SU-DHL-6 (cell line): ENCODE data around the gene PHF14.

Source experiments
- H2AFZ ChIP-seq: fragments of 200-600 bp; sonication (generic); 2 replicates; pipeline ENCODE4 v1.6.1; 2014; ENCODE audit warnings: low read depth, mild to moderate bottlenecking, moderate library complexity, mixed read lengths, antibody characterized with exemption, low read length; ENCODE audit not compliant: severe bottlenecking
- H3F3A ChIP-seq: fragments of 200-600 bp; shearing (Covaris generic); 2 replicates; pipeline ENCODE4 v1.6.0; 2016; ENCODE audit warnings: antibody characterized with exemption, mild to moderate bottlenecking; ENCODE audit not compliant: insufficient read depth
- H3K27ac ChIP-seq: fragments of 200-600 bp; sonication (generic); 2 replicates; pipeline ENCODE4 v1.5.1; 2016; ENCODE audit warnings: low read depth, mild to moderate bottlenecking, low read length, moderate library complexity, mixed read lengths
- H3K27me3 ChIP-seq: fragments of 200-600 bp; sonication (generic), shearing (Covaris generic); 2 replicates; pipeline ENCODE4 v1.6.0; 2014; ENCODE audit warnings: mild to moderate bottlenecking, low read length
- H3K36me3 ChIP-seq: fragments of 200-600 bp; sonication (generic); 2 replicates; pipeline ENCODE4 v1.6.1; 2014; ENCODE audit warnings: mild to moderate bottlenecking, low read length, mixed read lengths
- H3K4me2 ChIP-seq: fragments of 300-600, 200-600 bp; shearing (Covaris generic), sonication (generic); 2 replicates; pipeline ENCODE4 v1.6.0; 2014; ENCODE audit warnings: low read length, low read depth, mild to moderate bottlenecking; ENCODE audit not compliant: poor library complexity, severe bottlenecking
- H3K4me3 ChIP-seq: fragments of 200-600 bp; sonication (generic); 2 replicates; pipeline ENCODE4 v1.5.1; 2014; ENCODE audit warnings: antibody characterized with exemption, low read length, mild to moderate bottlenecking, mixed read lengths; ENCODE audit not compliant: insufficient read depth, poor library complexity, severe bottlenecking
- H3K79me2 ChIP-seq: fragments of 200-600 bp; sonication (generic); 2 replicates; pipeline ENCODE4 v1.6.1; 2014; ENCODE audit warnings: mild to moderate bottlenecking, low read length, moderate library complexity; ENCODE audit not compliant: insufficient read depth
- H3K9ac ChIP-seq: fragments of 200-600 bp; sonication (generic); 2 replicates; pipeline ENCODE4 v1.7.0; 2014; ENCODE audit warnings: mild to moderate bottlenecking, low read length
- H3K9me2 ChIP-seq: fragments of 200-600 bp; sonication (generic); replicated peaks from 2 replicates; pipeline ENCODE4 v1.6.1; 2014; ENCODE audit warnings: low read length; ENCODE audit not compliant: insufficient read depth
- H3K9me3 ChIP-seq: fragments of 200-600 bp; sonication (generic); 2 replicates; pipeline ENCODE4 v1.6.1; 2014; ENCODE audit warnings: low read length, mixed read lengths; ENCODE audit not compliant: insufficient read depth
- H4K20me1 ChIP-seq: fragments of 200-600 bp; sonication (generic); 2 replicates; pipeline ENCODE4 v1.6.1; 2014; ENCODE audit warnings: low read depth, mild to moderate bottlenecking, antibody characterized with exemption, low read length, moderate library complexity, mixed read lengths
- EZH2phosphoT487 ChIP-seq: fragments of 200-600 bp; sonication (generic), shearing (Covaris generic); conservative IDR thresholded peaks from 2 replicates; pipeline ENCODE4 v1.6.1; 2018; ENCODE audit warnings: mild to moderate bottlenecking, antibody characterized with exemption, low read length, moderate library complexity, mixed read lengths
- TF ChIP-seq, protein P1 (sequence below): fragments of 200-600 bp; sonication (generic); IDR thresholded peaks from one replicate; pipeline ENCODE4 v1.5.1; 2017; ENCODE audit warnings: antibody characterized with exemption, mild to moderate bottlenecking, low read length, moderate library complexity; ENCODE audit not compliant: insufficient read depth, poor library complexity, severe bottlenecking

Gene PHF14

DNA sequence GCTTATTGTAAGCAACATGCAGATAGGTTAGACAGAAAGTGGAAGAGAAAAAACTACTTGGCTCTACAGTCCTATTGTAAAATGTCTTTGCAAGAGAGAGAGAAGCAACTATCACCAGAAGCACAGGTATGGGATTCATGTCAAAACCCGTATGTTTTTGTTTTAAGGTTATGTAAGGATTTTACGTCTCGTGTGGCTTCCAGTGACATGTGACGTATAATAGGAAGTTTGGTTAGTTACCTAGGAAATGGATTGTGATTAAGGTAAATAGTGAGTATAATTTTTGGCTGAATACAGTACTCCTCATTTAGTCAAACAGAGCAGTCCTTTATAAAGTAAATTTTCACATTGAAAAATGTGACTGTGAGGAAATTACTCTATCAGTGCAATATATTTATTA, 62.0 kb downstream of the PHF14 start:
- Histone ChIP-seq H3K9me2 (no peaks in the 10 kb centered on the region), H3F3A (no peaks in the 10 kb centered on the region), H3K79me2 (no peaks in the 10 kb centered on the region), H4K20me1 (no peaks in the 10 kb centered on the region), H3K9ac (no peak overlapping the region), H3K9me3 (no peaks in the 10 kb centered on the region), H3K4me2 (no peak overlapping the region), H3K27me3 (no peaks in the 10 kb centered on the region), H3K27ac (no peak overlapping the region), H2AFZ (no peak overlapping the region), H3K4me3 (no peak overlapping the region), H3K36me3 (peaks cover 57% of the 10 kb centered on the region)
- no peak for TF ChIP-seq EZH2phosphoT487
- TF ChIP-seq, protein P1, sequence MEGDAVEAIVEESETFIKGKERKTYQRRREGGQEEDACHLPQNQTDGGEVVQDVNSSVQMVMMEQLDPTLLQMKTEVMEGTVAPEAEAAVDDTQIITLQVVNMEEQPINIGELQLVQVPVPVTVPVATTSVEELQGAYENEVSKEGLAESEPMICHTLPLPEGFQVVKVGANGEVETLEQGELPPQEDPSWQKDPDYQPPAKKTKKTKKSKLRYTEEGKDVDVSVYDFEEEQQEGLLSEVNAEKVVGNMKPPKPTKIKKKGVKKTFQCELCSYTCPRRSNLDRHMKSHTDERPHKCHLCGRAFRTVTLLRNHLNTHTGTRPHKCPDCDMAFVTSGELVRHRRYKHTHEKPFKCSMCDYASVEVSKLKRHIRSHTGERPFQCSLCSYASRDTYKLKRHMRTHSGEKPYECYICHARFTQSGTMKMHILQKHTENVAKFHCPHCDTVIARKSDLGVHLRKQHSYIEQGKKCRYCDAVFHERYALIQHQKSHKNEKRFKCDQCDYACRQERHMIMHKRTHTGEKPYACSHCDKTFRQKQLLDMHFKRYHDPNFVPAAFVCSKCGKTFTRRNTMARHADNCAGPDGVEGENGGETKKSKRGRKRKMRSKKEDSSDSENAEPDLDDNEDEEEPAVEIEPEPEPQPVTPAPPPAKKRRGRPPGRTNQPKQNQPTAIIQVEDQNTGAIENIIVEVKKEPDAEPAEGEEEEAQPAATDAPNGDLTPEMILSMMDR, result no peak

DNA sequence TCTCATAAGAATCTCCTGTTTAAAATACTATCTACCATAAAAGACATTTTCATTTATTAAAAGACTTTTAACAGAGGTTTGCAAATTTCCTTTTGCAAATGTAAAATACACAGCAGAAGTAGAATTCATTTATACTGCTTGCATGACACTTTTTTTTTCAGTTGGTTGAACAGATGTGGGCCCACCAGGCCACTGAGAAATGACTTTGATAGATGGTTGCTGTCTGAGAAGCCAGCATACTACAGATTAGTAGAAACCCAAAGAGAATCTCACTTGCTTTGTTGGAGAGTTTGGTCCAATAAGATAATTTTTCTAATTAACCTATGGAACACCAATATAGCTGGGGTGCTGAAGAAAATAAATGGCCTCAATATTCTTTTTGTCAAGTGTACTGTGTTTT, 66.3 kb downstream of the PHF14 start:
- Histone ChIP-seq H3K9me2 (no peaks in the 10 kb centered on the region), H3K36me3 (peaks cover 74% of the 10 kb centered on the region), H3K4me2 (no peak overlapping the region), H3K27ac (no peak overlapping the region), H3F3A (peaks cover 4% of the 10 kb centered on the region; the same call in 1 of the 2 replicates), H3K79me2 (no peaks in the 10 kb centered on the region), H2AFZ (no peak overlapping the region), H3K9ac (no peak overlapping the region), H3K27me3 (no peaks in the 10 kb centered on the region), H3K9me3 (no peaks in the 10 kb centered on the region), H3K4me3 (no peak overlapping the region), H4K20me1 (0 out of 2 replicates have a peak, but pooled peaks cover 6% of the 10 kb centered on the region)
- TF ChIP-seq EZH2phosphoT487, result no peak
- TF ChIP-seq, protein P1, result no peak

DNA sequence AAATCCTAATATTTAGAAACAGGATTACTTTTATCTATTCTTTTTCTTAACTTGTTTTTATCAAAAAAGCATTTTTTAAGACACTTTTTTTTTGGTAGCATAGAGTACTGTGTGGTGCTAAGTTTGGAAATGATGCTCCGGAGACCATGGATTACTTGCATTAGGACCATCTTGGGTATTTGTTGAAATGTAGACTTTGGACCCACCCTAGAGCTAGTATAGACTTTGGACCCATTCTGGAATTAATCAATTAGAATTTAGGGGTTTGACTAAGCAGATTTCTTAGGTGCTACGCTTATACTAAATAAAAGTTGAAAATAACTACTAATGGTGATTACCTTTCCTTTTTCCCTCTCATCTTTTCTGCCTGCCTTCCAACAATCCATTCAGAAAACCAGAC, 80.4 kb downstream of the PHF14 start:
- Histone ChIP-seq H3K79me2 (no peaks in the 10 kb centered on the region), H2AFZ (no peak overlapping the region), H3K9ac (no peak overlapping the region), H3K9me2 (no peaks in the 10 kb centered on the region), H3K9me3 (no peaks in the 10 kb centered on the region), H4K20me1 (no peaks in the 10 kb centered on the region), H3K27me3 (no peaks in the 10 kb centered on the region), H3K27ac (no peak overlapping the region), H3K4me3 (no peak overlapping the region), H3K4me2 (no peak overlapping the region), H3F3A (0 out of 2 replicates have a peak, but pooled peaks cover 13% of the 10 kb centered on the region), H3K36me3 (peaks cover 65% of the 10 kb centered on the region)
- TF ChIP-seq, protein P1, result no peak
